Measurements from ENCODE around the gene ZBTB20.

GRCh38 chr3:114619771-114620170 lies 527.3 kb downstream of the ZBTB20 start:
- TF ChIP-seq, protein P1, sequence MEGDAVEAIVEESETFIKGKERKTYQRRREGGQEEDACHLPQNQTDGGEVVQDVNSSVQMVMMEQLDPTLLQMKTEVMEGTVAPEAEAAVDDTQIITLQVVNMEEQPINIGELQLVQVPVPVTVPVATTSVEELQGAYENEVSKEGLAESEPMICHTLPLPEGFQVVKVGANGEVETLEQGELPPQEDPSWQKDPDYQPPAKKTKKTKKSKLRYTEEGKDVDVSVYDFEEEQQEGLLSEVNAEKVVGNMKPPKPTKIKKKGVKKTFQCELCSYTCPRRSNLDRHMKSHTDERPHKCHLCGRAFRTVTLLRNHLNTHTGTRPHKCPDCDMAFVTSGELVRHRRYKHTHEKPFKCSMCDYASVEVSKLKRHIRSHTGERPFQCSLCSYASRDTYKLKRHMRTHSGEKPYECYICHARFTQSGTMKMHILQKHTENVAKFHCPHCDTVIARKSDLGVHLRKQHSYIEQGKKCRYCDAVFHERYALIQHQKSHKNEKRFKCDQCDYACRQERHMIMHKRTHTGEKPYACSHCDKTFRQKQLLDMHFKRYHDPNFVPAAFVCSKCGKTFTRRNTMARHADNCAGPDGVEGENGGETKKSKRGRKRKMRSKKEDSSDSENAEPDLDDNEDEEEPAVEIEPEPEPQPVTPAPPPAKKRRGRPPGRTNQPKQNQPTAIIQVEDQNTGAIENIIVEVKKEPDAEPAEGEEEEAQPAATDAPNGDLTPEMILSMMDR (IDR thresholded peaks at IDR 0.05; ENCODE audit: borderline replicate concordance, extremely low read depth, low read length, poor library complexity, severe bottlenecking) = no peak
- no peak for TF ChIP-seq EZH2 (IDR thresholded peaks at IDR 0.05; ENCODE audit: borderline replicate concordance, low read depth, low read length, severe bottlenecking)

Data from DND-41 (cell line).